Activated T-cell treated with anti-CD3 and anti-CD28 coated beads, Interleukin-2, amount 50 U/mL, for 24 hours (primary cell): ENCODE results near the gene FBLN5.
A peak's percentile ranks its signal among the peaks of the same experiment; 100 is the strongest.
"Not testable (repeated sequence)": the region's sequence is repeated elsewhere in the genome, so short reads cannot be mapped to it uniquely, and the experiment has no call there.

ENCODE experiments used
- DNase-seq: peaks from one replicate; pipeline ENCODE4 v3.0.0-alpha.2; 2020
- H3K27ac Mint-ChIP-seq: 2 replicates; pipeline ENCODE4 v1.8.0; 2020; ENCODE audit warnings: mild to moderate bottlenecking, mixed read lengths
- H3K27me3 Mint-ChIP-seq: 2 replicates; pipeline ENCODE4 v1.8.0; 2020; ENCODE audit warnings: mixed read lengths
- H3K36me3 Mint-ChIP-seq: 2 replicates; pipeline ENCODE4 v1.8.0; 2020; ENCODE audit warnings: low read depth, mixed read lengths
- H3K4me1 Mint-ChIP-seq: 2 replicates; pipeline ENCODE4 v1.8.0; 2020; ENCODE audit warnings: low read depth, mixed read lengths
- H3K4me3 Mint-ChIP-seq: 2 replicates; pipeline ENCODE4 v1.8.0; 2020; ENCODE audit warnings: mild to moderate bottlenecking, moderate library complexity, mixed read lengths
- H3K9me3 Mint-ChIP-seq: 2 replicates; pipeline ENCODE4 v1.8.0; 2020; ENCODE audit warnings: mixed read lengths

Gene FBLN5

GRCh38 chr14:91873471-91874415 is 73.8 kb downstream of the FBLN5 start:
- DNase-seq = peak; percentile 69
- Mint-ChIP-seq H3K36me3 (no peaks in the 10 kb centered on the region), H3K27me3 (no peaks in the 10 kb centered on the region), H3K4me3 (peak overlapping the region; percentile 50), H3K4me1 (peaks cover 89% of the 10 kb centered on the region), H3K27ac (peak overlapping the region; percentile 83), H3K9me3 (no peaks in the 10 kb centered on the region)

DNA sequence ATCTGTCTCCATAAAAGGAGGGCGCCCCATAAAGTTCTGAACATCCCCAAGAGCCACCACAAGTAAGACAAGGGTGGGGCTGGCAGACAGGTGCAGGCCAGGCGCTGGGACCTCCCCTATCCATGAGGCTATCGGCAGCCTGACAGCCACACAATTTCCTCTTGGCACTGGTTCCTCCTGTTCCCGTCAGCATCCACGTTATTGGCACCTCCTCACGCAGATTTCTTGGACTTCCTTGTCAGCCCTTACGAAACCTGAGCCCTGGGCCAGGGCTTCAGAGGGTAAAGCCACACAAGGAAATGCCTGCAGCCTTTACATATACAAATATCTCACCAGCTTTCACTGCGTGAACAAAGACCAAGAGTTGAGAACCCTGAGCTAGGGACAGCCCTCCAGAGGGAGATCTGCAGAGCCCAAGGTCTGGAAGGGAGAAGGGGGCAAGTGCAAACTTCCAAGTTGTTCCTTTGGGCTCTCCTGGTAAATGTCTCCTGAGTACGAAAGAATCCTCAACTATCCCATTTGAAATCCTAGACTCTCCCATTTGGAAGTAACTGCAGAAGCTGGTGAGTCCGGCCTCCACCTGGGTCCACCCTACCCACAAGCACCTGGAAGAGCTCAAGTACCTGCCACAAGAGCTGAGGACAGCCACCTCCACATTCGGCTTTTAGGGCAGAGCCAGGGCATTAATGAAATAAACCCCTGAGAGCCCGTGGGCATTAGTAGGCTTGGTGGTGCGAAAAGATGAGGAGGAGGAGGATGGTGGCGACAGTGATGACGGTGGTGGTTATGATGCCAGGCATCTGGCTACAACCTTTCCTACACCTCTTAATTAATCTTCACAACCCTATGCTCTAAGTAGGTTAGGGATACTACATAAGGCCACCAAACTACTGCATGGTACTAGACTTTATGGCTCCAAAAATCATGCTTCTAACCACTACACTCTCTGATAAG is 74.7 kb downstream of the FBLN5 start:
- no peak for DNase-seq
- Mint-ChIP-seq H3K36me3 (no peaks in the 10 kb centered on the region), H3K9me3 (no peaks in the 10 kb centered on the region), H3K27me3 (no peaks in the 10 kb centered on the region), H3K4me3 (peak overlapping the region; percentile 50), H3K27ac (peak overlapping the region; percentile 83), H3K4me1 (peaks cover 97% of the 10 kb centered on the region)

- Mint-ChIP-seq H3K4me1 (peaks cover 97% of the 10 kb centered on the region), H3K9me3 (no peaks in the 10 kb centered on the region), H3K4me3 (peak overlapping the region; percentile 50), H3K36me3 (no peaks in the 10 kb centered on the region), H3K27ac (peak overlapping the region; percentile 83), H3K27me3 (no peaks in the 10 kb centered on the region)
- DNase-seq = no peak
Observed at GRCh38 chr14:91872011-91872501, 75.4 kb downstream of the FBLN5 start.

- H3K36me3 Mint-ChIP-seq = not testable (repeated sequence)
Observed at GRCh38 chr14:91871401-91871800, 76.1 kb downstream of the FBLN5 start.

GRCh38 chr14:91870890-91871289 is 76.6 kb downstream of the FBLN5 start:
- Mint-ChIP-seq H3K27ac (peak overlapping the region; percentile 94), H3K27me3 (no peaks in the 10 kb centered on the region), H3K4me1 (peaks cover 99% of the 10 kb centered on the region), H3K36me3 (no peaks in the 10 kb centered on the region), H3K4me3 (peak overlapping the region; percentile 71), H3K9me3 (no peaks in the 10 kb centered on the region)
- no peak for DNase-seq

More at GRCh38 chr14:91871401-91871800, 76.1 kb downstream of the FBLN5 start:
- peak overlapping the region; percentile 83 for H3K27ac Mint-ChIP-seq
- H3K4me3 Mint-ChIP-seq, DNase-seq, H3K9me3 Mint-ChIP-seq, H3K27me3 Mint-ChIP-seq: not testable (repeated sequence)
- H3K4me1 Mint-ChIP-seq = peaks cover 98% of the 10 kb centered on the region

GRCh38 chr14:91870001-91870400 is 77.5 kb downstream of the FBLN5 start:
- Mint-ChIP-seq H3K36me3 (no peaks in the 10 kb centered on the region), H3K4me3 (peak overlapping the region; percentile 71)
- peak; percentile 66 for DNase-seq

GRCh38 chr14:91869556-91869955 is 77.9 kb downstream of the FBLN5 start:
- Mint-ChIP-seq H3K9me3 (no peaks in the 10 kb centered on the region), H3K4me1 (peaks cover 93% of the 10 kb centered on the region), H3K36me3 (no peaks in the 10 kb centered on the region), H3K27me3 (no peaks in the 10 kb centered on the region), H3K4me3 (peak overlapping the region; percentile 71), H3K27ac (peak overlapping the region; percentile 94)
- DNase-seq = no peak

More at GRCh38 chr14:91870001-91870400, 77.5 kb downstream of the FBLN5 start:
- Mint-ChIP-seq H3K27me3 (no peaks in the 10 kb centered on the region), H3K27ac (peak overlapping the region; percentile 94), H3K4me1 (peaks cover 95% of the 10 kb centered on the region), H3K9me3 (no peaks in the 10 kb centered on the region)

GRCh38 chr14:91867316-91867988 is 80.0 kb downstream of the FBLN5 start, which contains the start of gene TC2N:
Gene TC2N, minus strand, starts transcription at chr14:91867536. Its CDS starts 53,767 bp downstream, at chr14:91813769.
- peaks cover 93% of the 10 kb centered on the region for H3K4me1 Mint-ChIP-seq
- peaks cover 9% of the 10 kb centered on the region for H3K36me3 Mint-ChIP-seq
- DNase-seq = peak; percentile 58
- H3K4me3 Mint-ChIP-seq = peak within 1 kb of the TSS; percentile 77
- no peaks in the 10 kb centered on the region for H3K27me3 Mint-ChIP-seq
- H3K9me3 Mint-ChIP-seq = no peaks in the 10 kb centered on the region
- H3K27ac Mint-ChIP-seq = peak within 1 kb of the TSS; percentile 88

- Mint-ChIP-seq H3K27ac (peak overlapping the region; percentile 88), H3K4me3 (peak overlapping the region; percentile 77), H3K36me3 (peaks cover 9% of the 10 kb centered on the region), H3K4me1 (peaks cover 93% of the 10 kb centered on the region), H3K9me3 (no peaks in the 10 kb centered on the region), H3K27me3 (no peaks in the 10 kb centered on the region)
- DNase-seq = no peak
Observed at GRCh38 chr14:91866511-91867295, 80.8 kb downstream of the FBLN5 start.

GRCh38 chr14:91866061-91866460 is 81.4 kb downstream of the FBLN5 start:
- no peak for DNase-seq
- H3K27ac Mint-ChIP-seq = peak overlapping the region; percentile 88
- H3K9me3 Mint-ChIP-seq = no peaks in the 10 kb centered on the region
- peak overlapping the region; percentile 77 for H3K4me3 Mint-ChIP-seq
- H3K27me3 Mint-ChIP-seq = no peaks in the 10 kb centered on the region
- peaks cover 93% of the 10 kb centered on the region for H3K4me1 Mint-ChIP-seq
- peaks cover 12% of the 10 kb centered on the region for H3K36me3 Mint-ChIP-seq

DNA sequence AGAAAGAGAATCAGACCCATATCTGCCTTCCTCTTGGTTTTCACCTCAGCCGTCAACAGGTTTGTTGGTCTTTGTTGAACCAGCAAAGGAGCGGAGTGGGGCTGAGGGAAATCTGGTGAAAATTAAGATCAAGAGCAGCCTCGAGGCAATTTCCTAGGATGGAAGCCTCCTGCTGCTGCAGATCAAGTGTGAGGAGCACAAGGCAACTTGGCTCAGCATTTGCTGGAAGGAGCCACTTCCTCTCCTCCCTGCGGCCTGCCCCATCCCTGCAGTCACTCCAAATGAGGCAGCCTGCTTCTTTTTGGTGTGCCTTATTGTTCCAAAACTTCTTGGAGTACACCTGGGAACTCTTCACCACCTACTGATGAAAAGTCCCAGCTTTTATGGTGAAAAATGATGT is 85.1 kb downstream of the FBLN5 start:
- peak overlapping the region; percentile 91 for H3K27ac Mint-ChIP-seq
- DNase-seq = no peak
- H3K4me1 Mint-ChIP-seq = peaks cover 89% of the 10 kb centered on the region
- H3K36me3 Mint-ChIP-seq = peaks cover 13% of the 10 kb centered on the region
- no peaks in the 10 kb centered on the region for H3K9me3 Mint-ChIP-seq
- peak overlapping the region; percentile 75 for H3K4me3 Mint-ChIP-seq
- H3K27me3 Mint-ChIP-seq = no peaks in the 10 kb centered on the region

DNA sequence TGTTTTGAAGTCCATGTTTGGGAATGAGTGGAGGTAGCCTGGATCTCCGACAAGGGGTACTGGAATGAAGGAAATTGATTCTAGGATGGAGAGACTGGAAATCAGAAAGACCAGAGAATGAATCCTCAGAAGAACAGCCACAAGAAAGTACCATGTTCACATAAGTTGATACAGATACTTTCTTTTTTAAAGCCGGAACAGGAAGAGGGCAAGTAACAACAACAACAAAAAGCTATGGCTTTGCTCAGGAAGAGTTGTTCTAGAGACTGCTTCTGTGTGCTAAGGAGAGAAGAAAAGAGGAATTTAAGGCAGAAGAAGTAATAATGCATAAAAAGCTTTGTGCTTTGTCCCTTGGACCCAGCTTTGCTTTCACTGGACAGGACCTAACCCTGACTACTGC is 86.4 kb downstream of the FBLN5 start:
- peaks cover 13% of the 10 kb centered on the region for H3K36me3 Mint-ChIP-seq
- H3K27me3 Mint-ChIP-seq = no peaks in the 10 kb centered on the region
- no peak for DNase-seq
- peaks cover 86% of the 10 kb centered on the region for H3K4me1 Mint-ChIP-seq
- H3K4me3 Mint-ChIP-seq = peak overlapping the region; percentile 60
- H3K27ac Mint-ChIP-seq = peak overlapping the region; percentile 95
- no peaks in the 10 kb centered on the region for H3K9me3 Mint-ChIP-seq

- H3K27me3 Mint-ChIP-seq = no peaks in the 10 kb centered on the region
- H3K9me3 Mint-ChIP-seq = no peaks in the 10 kb centered on the region
- no peak for DNase-seq
- peaks cover 91% of the 10 kb centered on the region for H3K4me1 Mint-ChIP-seq
- H3K36me3 Mint-ChIP-seq = peaks cover 13% of the 10 kb centered on the region
- no peak overlapping the region for H3K4me3 Mint-ChIP-seq
- peak overlapping the region; percentile 95 for H3K27ac Mint-ChIP-seq
Observed at GRCh38 chr14:91860238-91860637, 87.3 kb downstream of the FBLN5 start.
